Measurements from ENCODE around the gene LPAR3. TPM values are rescaled to one million over a fixed set of nuclear protein-coding genes. Genes with fewer than 3 reads are reported as not detected.

LPAR3 gene
- total and polyA plus RNA-seq, 2 of the 13 experiments (the other 11 are each of a cell fraction or from before 2014, with no cell fraction given), result not detected

DNA sequence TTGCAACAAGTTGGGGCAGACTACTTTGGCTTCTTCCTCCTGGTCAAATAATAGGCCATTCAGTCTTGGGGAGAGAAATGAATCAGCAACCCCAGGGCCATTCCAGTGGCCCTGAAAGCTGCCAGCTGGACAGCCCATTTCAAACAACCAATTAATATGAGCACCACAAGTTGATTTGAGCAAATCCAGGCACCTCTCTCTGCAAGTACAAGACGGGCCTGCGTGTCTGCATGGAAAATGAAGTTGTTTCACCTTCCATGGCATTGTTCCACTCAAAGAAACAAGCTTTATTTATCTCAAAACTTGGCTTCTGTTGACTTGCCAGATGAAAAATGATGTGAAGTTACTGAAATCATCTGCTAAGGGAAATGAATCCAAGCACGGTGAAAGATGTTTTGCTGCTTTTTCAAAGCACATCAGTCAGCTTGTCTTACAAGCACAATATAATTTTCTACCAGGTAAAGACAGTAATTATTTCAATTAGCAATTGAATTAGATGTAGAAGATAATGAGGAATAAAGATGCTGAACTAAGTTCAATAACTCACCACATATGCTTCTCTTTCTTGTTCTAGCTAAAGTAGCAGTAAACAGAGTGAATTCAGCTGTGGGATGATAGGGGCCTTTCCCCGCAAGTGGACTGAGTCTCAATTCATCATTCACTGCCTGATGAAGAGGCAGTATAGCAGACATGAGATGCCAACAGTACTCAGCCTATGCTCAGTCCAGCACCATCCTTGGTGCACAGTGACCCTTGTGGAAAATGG, 107.6 kb downstream of the LPAR3 start:
- H3K9ac ChIP-seq (ENCODE audit: insufficient read depth, low read depth, low read length), result no peak overlapping the region
- ChIA-PET CTCF (ENCODE audit: low intra/inter-chr PET ratio, low total read pairs) (no interaction called here), POLR2A (no interaction called here)
- H3K27me3 ChIP-seq (ENCODE audit: control insufficient read depth in 1 of 2, insufficient read depth in 2 of 2, low read length in 2 of 2), result peaks cover 0 to 2% of the 10 kb centered on the region in 2 experiments; a peak in 1 of 5 replicates
- H4K20me1 ChIP-seq (ENCODE audit: insufficient read depth, low read length), result no peaks in the 10 kb centered on the region
- no peaks in the 10 kb centered on the region for H3K9me3 ChIP-seq (ENCODE audit: low read length)
- H3K4me1 ChIP-seq (ENCODE audit: insufficient read depth, low read length), result no peaks in the 10 kb centered on the region
- intact Hi-C loops (cut with micrococcal nuclease; ENCODE audit: unreplicated experiment), result no loop called here
- in situ Hi-C loops (cut with HindIII; ENCODE audit: extremely low pct_ligation_motif_present, low pct_unique_long_range_greater_than_20kb), result no loop called here
- DNase-seq (ENCODE audit: low spot score), result no peak
- ATAC-seq, result no peak
- no peak overlapping the region for H3K27ac ChIP-seq (ENCODE audit: extremely low read length, insufficient read depth, low read length)
- H2AFZ ChIP-seq (ENCODE audit: low read length), result no peak overlapping the region
- no peak for TF ChIP-seq ZNF772 (CRISPR knock-in tag; IDR thresholded peaks at IDR 0.05)
- TF ChIP-seq ZNF441 (CRISPR knock-in tag; IDR thresholded peaks at IDR 0.05; ENCODE audit: borderline replicate concordance), result no peak
- TF ChIP-seq FOXA3 (CRISPR knock-in tag; IDR thresholded peaks at IDR 0.05), result no peak
- no peaks in the 10 kb centered on the region for H3K36me3 ChIP-seq (replicated peaks in 1 of 2; ENCODE audit: control insufficient read depth in 1 of 2, insufficient read depth in 2 of 2, low read length in 2 of 2)
- no peak for FAIRE-seq
- WGBS (ENCODE audit: low lambda C conversion rate), result 5% methylated on average over 4 of the region's 4 CpGs
- H3K4me2 ChIP-seq (ENCODE audit: low read depth, low read length), result no peak overlapping the region
- H3K79me2 ChIP-seq (ENCODE audit: insufficient read depth, low read length), result no peaks in the 10 kb centered on the region
- no TSS peak for BruUV-seq (replicated peaks)
- H3K4me3 ChIP-seq (replicated peaks in 1 of 3; ENCODE audit: insufficient read depth in 1 of 3, low read depth in 2 of 3, low read length in 3 of 3), result no peak overlapping the region

DNA sequence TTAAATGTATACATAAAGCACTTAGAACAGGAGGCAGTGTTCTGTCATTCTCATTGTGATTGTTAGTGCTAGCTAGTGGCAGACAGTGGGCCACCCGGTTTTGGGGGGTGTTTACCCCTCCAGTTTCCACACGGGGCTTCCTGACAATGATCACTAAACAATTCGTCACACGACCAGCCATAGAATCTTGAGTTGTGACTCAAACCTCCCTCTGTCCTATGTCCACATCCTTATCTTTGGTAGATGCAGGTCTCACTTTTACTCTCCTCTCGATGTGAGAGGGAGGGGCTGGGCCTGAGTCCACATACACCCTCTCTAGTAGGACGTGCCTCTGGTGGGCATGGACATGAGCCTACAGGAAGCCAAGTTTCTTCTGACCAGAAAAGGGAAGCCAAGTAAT, 110.1 kb downstream of the LPAR3 start:
- Histone ChIP-seq H3K9ac (ENCODE audit: insufficient read depth, low read depth, low read length) (no peak overlapping the region), H2AFZ (ENCODE audit: low read length) (no peak overlapping the region), H3K27me3 (ENCODE audit: control insufficient read depth in 1 of 2, insufficient read depth in 2 of 2, low read length in 2 of 2) (peaks cover 0 to 4% of the 10 kb centered on the region in 2 experiments; a peak in 3 of 5 replicates), H4K20me1 (ENCODE audit: insufficient read depth, low read length) (no peaks in the 10 kb centered on the region), H3K9me3 (ENCODE audit: low read length) (no peaks in the 10 kb centered on the region), H3K27ac (ENCODE audit: extremely low read length, insufficient read depth, low read length) (no peak overlapping the region), H3K4me1 (ENCODE audit: insufficient read depth, low read length) (no peaks in the 10 kb centered on the region), H3K4me3 (replicated peaks in 1 of 3; ENCODE audit: insufficient read depth in 1 of 3, low read depth in 2 of 3, low read length in 3 of 3) (no peak overlapping the region), H3K36me3 (replicated peaks in 1 of 2; ENCODE audit: control insufficient read depth in 1 of 2, insufficient read depth in 2 of 2, low read length in 2 of 2) (no peaks in the 10 kb centered on the region), H3K4me2 (ENCODE audit: low read depth, low read length) (no peak overlapping the region), H3K79me2 (ENCODE audit: insufficient read depth, low read length) (no peaks in the 10 kb centered on the region)
- BruUV-seq (replicated peaks), result no TSS peak
- 45% methylated on average over 6 of the region's 6 CpGs for WGBS (ENCODE audit: low lambda C conversion rate)
- ATAC-seq (no peak), DNase-seq (ENCODE audit: low spot score) (no peak), FAIRE-seq (no peak)
- TF ChIP-seq ZEB1 (IDR thresholded peaks at IDR 0.05; ENCODE audit: insufficient replicate concordance, low read depth) (no peak), PRPF4 (IDR thresholded peaks at IDR 0.05; ENCODE audit: low read depth, low read length, poor library complexity, severe bottlenecking) (peak; percentile 2)
- intact Hi-C loops (cut with micrococcal nuclease; ENCODE audit: unreplicated experiment) (no loop called here), in situ Hi-C loops (cut with HindIII; ENCODE audit: extremely low pct_ligation_motif_present, low pct_unique_long_range_greater_than_20kb) (no loop called here)
- ChIA-PET POLR2A (no interaction called here), CTCF (ENCODE audit: low intra/inter-chr PET ratio, low total read pairs) (no interaction called here)

All from HepG2 (cell line).